Aorta (tissue), 5 donors: ENCODE data around the gene ADGRA3. TPM values are rescaled to one million over a fixed set of nuclear protein-coding genes. Genes with fewer than 3 reads are reported as not detected.
"Not testable (repeated sequence)": the region's sequence is repeated elsewhere in the genome, so short reads cannot be mapped to it uniquely, and the experiment has no call there.

Experiments
- ATAC-seq: fragments of 200-7000 bp; cut with Tn5 transposase; one replicate; pipeline ENCODE4 v1.9.1; 2022; ENCODE audit warnings: moderate library complexity; ENCODE audit not compliant: low FRiP score
- DNase-seq, 2 donors: peaks; one replicate each; pipeline ENCODE4 v3.0.0-alpha.2; 2020
- H3K27ac ChIP-seq, 2 donors: one replicate each; pipeline ENCODE4 v1.5.1; 2013; ENCODE audit warnings: low read length in 2 of 2, mild to moderate bottlenecking in 2 of 2, moderate library complexity in 2 of 2, control low read depth in 1 of 2, inconsistent platforms in 1 of 2, low read depth in 1 of 2
- H3K27me3 ChIP-seq, 2 donors: one replicate each; pipeline ENCODE4 v1.6.1; 2013; ENCODE audit warnings: control low read depth in 1 of 2, low read length in 1 of 2, mild to moderate bottlenecking in 1 of 2, moderate library complexity in 1 of 2; ENCODE audit not compliant: insufficient read depth in 2 of 2, control insufficient read depth in 1 of 2
- H3K36me3 ChIP-seq, 2 donors: one replicate each; pipeline ENCODE4 v1.6.1; 2013; ENCODE audit warnings: control low read depth in 1 of 2, low read length in 1 of 2, mild to moderate bottlenecking in 1 of 2; ENCODE audit not compliant: insufficient read depth in 2 of 2, control insufficient read depth in 1 of 2
- H3K4me1 ChIP-seq, 2 donors: one replicate each; pipeline ENCODE4 v1.6.1; 2013; ENCODE audit warnings: low read length in 2 of 2, control low read depth in 1 of 2, mild to moderate bottlenecking in 1 of 2, moderate library complexity in 1 of 2; ENCODE audit not compliant: insufficient read depth in 2 of 2, control insufficient read depth in 1 of 2
- H3K4me3 ChIP-seq, 2 donors: one replicate each; pipeline ENCODE4 v1.5.1; 2013; ENCODE audit warnings: low read length in 2 of 2, control low read depth in 1 of 2, mild to moderate bottlenecking in 1 of 2
- H3K9me3 ChIP-seq: one replicate; pipeline ENCODE4 v1.6.1; 2013; ENCODE audit warnings: mild to moderate bottlenecking, low read length; ENCODE audit not compliant: control insufficient read depth
- WGBS, 2 donors: extraction: QIAGEN DNeasy Blood & Tissue Kit; methylation state at CpG; one replicate each; pipeline ENCODE4 v1.1.7; 2013; 5-methylcytosine and 5-hydroxymethylcytosine counted together
- intact Hi-C, 2 donors: fragments of 100-400 bp; cut with DNase I; formaldehyde crosslinking; loops; one replicate each; pipeline versions ENCODE4 v1.14.2 to v1.15.0; 2022
- polyA plus RNA-seq, 2 donors: library from polyadenylated mRNA; stranded (reverse); fragments of 200-250 nt; gene quantifications; one replicate each; pipeline ENCODE4 v1.2.3, GENCODE V29; 2013
- total RNA-seq, 2 donors: library from RNA; stranded (reverse); fragmentation: NEBNext Ultra II Directional; extraction: Animal tissue kit (Norgen Biotek cat#: 25700); gene quantifications; one replicate each; pipeline ENCODE4 v1.2.1, GENCODE V29; 2021
- donor health status: healthy with polysubstance abuse.
- donor health status: Bipolar disorder and iron deficiency.
- donor health status: DM: no; HTN: no; CAD: no.
- donor health status: DM: no; HTN: no; CAD: no.
- donor health status: DM: yes; HTN: yes; CAD: no.

The ADGRA3 gene
- total and polyA plus RNA-seq, 4 donors: 6.6 to 22.5 (median 14.2) TPM

- DNase-seq, H3K27me3 ChIP-seq, H3K4me3 ChIP-seq, H3K27ac ChIP-seq, intact Hi-C loops, ATAC-seq, H3K9me3 ChIP-seq, H3K4me1 ChIP-seq, H3K36me3 ChIP-seq: not testable (repeated sequence)
- 59 to 71% methylated on average over 3 of the region's 3 CpGs for WGBS, 2 donors
Measured at GRCh38 chr4:22382216-22382615, 133.7 kb downstream of the ADGRA3 start.

- Histone ChIP-seq H3K27me3 (no peaks in the 10 kb centered on the region), H3K9me3 (no peaks in the 10 kb centered on the region), H3K4me3 (no peak overlapping the region), H3K36me3 (no peaks in the 10 kb centered on the region), H3K27ac (no peak overlapping the region), H3K4me1 (no peaks in the 10 kb centered on the region)
- DNase-seq (no peak), ATAC-seq (no peak)
- intact Hi-C loops: no loop called here
- 72 to 79% methylated on average over 3 of the region's 3 CpGs for WGBS, 2 donors
Measured at GRCh38 chr4:22372986-22373385, 142.9 kb downstream of the ADGRA3 start.

- Histone ChIP-seq H3K27me3 (no peaks in the 10 kb centered on the region), H3K27ac (no peak overlapping the region), H3K9me3 (no peaks in the 10 kb centered on the region), H3K4me1 (no peaks in the 10 kb centered on the region), H3K4me3 (no peak overlapping the region), H3K36me3 (no peaks in the 10 kb centered on the region)
- intact Hi-C loops: no loop called here
- no peak for DNase-seq
- no peak for ATAC-seq
- WGBS, 2 donors: 79 to 86% methylated on average over 8 of the region's 8 CpGs
Measured at GRCh38 chr4:22369901-22370562, 145.8 kb downstream of the ADGRA3 start.

GRCh38 chr4:22363787-22364186, 152.1 kb downstream of the ADGRA3 start:
- Histone ChIP-seq H3K9me3 (no peaks in the 10 kb centered on the region), H3K4me1 (no peaks in the 10 kb centered on the region), H3K27me3 (no peaks in the 10 kb centered on the region), H3K36me3 (peaks cover 0 to 1% of the 10 kb centered on the region in 2 donors), H3K4me3 (no peak overlapping the region), H3K27ac (no peak overlapping the region)
- intact Hi-C loops: no loop called here
- ATAC-seq (no peak), DNase-seq (no peak)
- WGBS, 2 donors: 32 to 35% methylated on average over 2 of the region's 2 CpGs

- no peak for ATAC-seq
- no peaks in the 10 kb centered on the region for H3K27me3 ChIP-seq
- intact Hi-C loops: no loop called here
- peaks cover 0 to 1% of the 10 kb centered on the region in 2 donors for H3K36me3 ChIP-seq
- WGBS, 2 donors: 42 to 86% methylated on average over 2 of the region's 2 CpGs
- H3K9me3 ChIP-seq: no peaks in the 10 kb centered on the region
- no peak overlapping the region for H3K4me3 ChIP-seq
- no peaks in the 10 kb centered on the region for H3K4me1 ChIP-seq
- no peak for DNase-seq
- H3K27ac ChIP-seq: no peak overlapping the region
Measured at GRCh38 chr4:22363036-22363435, 152.8 kb downstream of the ADGRA3 start.

- 63 to 65% methylated on average over 6 of the region's 6 CpGs for WGBS, 2 donors
- Histone ChIP-seq H3K36me3 (no peaks in the 10 kb centered on the region), H3K4me3 (no peak overlapping the region), H3K27me3 (no peaks in the 10 kb centered on the region), H3K9me3 (no peaks in the 10 kb centered on the region), H3K4me1 (no peaks in the 10 kb centered on the region), H3K27ac (no peak overlapping the region)
- DNase-seq: no peak
- no peak for ATAC-seq
- intact Hi-C loops: no loop called here
Measured at GRCh38 chr4:22356987-22357596, 158.8 kb downstream of the ADGRA3 start.

- Histone ChIP-seq H3K9me3 (peaks cover 1% of the 10 kb centered on the region), H3K27ac (no peak overlapping the region), H3K27me3 (peaks cover 0 to 2% of the 10 kb centered on the region in 2 donors), H3K4me3 (no peak overlapping the region), H3K36me3 (no peaks in the 10 kb centered on the region), H3K4me1 (no peaks in the 10 kb centered on the region)
- ATAC-seq: no peak
- DNase-seq: no peak
- intact Hi-C loops: no loop called here
- 36 to 74% methylated on average over 3 of the region's 3 CpGs for WGBS, 2 donors
Measured at GRCh38 chr4:22348410-22348809, 167.5 kb downstream of the ADGRA3 start.

GRCh38 chr4:22345678-22346077, 170.2 kb downstream of the ADGRA3 start:
- Histone ChIP-seq H3K4me1 (no peaks in the 10 kb centered on the region), H3K36me3 (no peaks in the 10 kb centered on the region), H3K27ac (no peak overlapping the region), H3K27me3 (peaks cover 0 to 2% of the 10 kb centered on the region in 2 donors), H3K9me3 (peaks cover 4% of the 10 kb centered on the region), H3K4me3 (no peak overlapping the region)
- DNase-seq (no peak), ATAC-seq (no peak)
- intact Hi-C loops: no loop called here
- WGBS, 2 donors: 94 to 100% methylated on average over 1 of the region's 1 CpG

GRCh38 chr4:22345055-22345454, 170.8 kb downstream of the ADGRA3 start:
- DNase-seq (no peak), ATAC-seq (no peak)
- intact Hi-C loops: no loop called here
- Histone ChIP-seq H3K4me3 (no peak overlapping the region), H3K4me1 (no peaks in the 10 kb centered on the region), H3K9me3 (peaks cover 4% of the 10 kb centered on the region), H3K36me3 (no peaks in the 10 kb centered on the region), H3K27me3 (peaks cover 0 to 2% of the 10 kb centered on the region in 2 donors), H3K27ac (no peak overlapping the region)
- 0% methylated on average over 1 of the region's 1 CpG for WGBS, 2 donors
